ENCODE data around the gene NUP37.

DNA sequence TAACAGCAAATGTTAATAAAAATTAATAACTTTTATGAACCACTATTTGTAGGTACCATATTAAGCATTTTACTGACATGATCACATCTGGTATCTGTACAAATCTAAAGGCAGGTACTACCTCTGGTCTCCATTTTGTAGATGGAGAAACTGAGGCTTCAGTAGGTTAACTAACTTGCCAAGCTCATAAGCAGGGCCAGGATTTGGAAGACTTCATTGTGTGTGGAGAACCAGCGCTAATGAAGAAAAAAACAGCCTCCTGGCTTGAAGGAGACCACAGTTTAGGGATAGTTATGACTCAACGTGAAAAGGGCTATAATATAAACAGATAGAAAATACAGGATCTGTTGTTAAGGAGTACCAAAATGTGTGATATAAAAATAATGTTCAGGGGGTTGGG lies 1.0 kb downstream of the NUP37 start:
- TF ChIP-seq POLR2A (IDR thresholded peaks at IDR 0.05; ENCODE audit: low read length) (no peak), GATA1 (IDR thresholded peaks at IDR 0.05; ENCODE audit: low read depth, low read length) (no peak)

All from erythroblast (primary cell).